ENCODE measurements around the gene COL5A1.

COL5A1 gene

GRCh38 chr9:134885679-134886412 is 244.2 kb downstream of the COL5A1 start:
- no peak for DNase-seq

GRCh38 chr9:134886413-134886913 is 244.9 kb downstream of the COL5A1 start:
- DNase-seq = no peak

DNA sequence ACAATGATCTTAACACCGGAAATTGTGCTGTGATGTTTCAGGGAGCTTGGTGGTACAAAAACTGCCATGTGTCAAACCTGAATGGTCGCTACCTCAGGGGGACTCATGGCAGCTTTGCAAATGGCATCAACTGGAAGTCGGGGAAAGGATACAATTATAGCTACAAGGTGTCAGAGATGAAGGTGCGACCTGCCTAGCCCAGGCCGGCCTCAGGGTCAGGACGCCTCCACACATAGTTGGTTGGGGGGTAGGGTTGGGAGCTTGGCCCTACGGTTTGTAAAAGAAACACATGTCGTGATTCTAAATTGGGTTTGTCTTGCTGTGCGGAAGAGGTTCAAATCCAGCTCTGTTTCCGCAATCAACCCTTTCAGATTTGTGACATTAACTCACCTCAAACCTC is 245.6 kb downstream of the COL5A1 start:
- no peak for DNase-seq

GRCh38 chr9:134887686-134888602 is 246.3 kb downstream of the COL5A1 start:
- no peak for DNase-seq

GRCh38 chr9:134888603-134889190 is 247.1 kb downstream of the COL5A1 start:
- no peak for DNase-seq

- DNase-seq = no peak
Measured at GRCh38 chr9:134889386-134890154, 248.0 kb downstream of the COL5A1 start.

DNA sequence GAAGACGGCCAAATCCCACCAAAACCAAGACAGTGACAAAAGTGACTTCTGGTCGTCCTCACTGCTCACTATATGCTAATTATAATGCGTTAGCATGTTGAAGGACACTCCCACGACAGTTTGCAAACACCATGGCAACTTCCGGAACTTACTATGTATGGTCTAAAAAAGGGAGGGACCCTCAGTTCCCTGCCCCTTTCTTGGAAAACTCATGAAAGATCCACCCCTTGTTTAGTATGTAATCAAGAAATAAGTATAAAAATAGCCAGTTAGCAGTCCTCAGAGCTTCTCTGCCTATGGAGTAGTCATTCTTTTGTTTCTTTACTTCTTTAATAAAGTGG is 248.5 kb downstream of the COL5A1 start:
- DNase-seq = no peak

- DNase-seq = no peak
Measured at GRCh38 chr9:134891053-134891452, 249.4 kb downstream of the COL5A1 start.

- DNase-seq = no peak
Measured at GRCh38 chr9:134891713-134892112, 250.1 kb downstream of the COL5A1 start.

DNA sequence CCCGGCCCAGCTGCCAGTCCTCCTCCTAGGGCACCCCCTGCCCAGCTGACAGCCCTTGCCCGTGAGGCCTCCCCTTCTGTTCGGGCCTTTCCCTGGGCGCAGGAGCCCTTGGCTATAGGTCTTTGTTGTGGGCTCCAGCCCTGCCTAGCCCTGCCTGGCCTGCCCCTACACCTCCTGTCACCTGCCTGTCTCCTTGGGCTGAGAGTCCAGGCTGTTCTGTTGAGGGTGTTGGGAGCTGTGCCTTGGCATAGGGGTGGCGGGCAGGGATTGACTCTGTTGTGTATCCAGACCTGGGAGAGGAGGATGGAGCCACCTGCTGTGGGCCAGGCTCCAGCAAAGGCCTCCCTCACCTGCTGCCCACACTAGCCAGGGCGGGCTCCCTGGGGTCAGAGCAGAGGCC is 250.6 kb downstream of the COL5A1 start:
- DNase-seq = no peak

DNA sequence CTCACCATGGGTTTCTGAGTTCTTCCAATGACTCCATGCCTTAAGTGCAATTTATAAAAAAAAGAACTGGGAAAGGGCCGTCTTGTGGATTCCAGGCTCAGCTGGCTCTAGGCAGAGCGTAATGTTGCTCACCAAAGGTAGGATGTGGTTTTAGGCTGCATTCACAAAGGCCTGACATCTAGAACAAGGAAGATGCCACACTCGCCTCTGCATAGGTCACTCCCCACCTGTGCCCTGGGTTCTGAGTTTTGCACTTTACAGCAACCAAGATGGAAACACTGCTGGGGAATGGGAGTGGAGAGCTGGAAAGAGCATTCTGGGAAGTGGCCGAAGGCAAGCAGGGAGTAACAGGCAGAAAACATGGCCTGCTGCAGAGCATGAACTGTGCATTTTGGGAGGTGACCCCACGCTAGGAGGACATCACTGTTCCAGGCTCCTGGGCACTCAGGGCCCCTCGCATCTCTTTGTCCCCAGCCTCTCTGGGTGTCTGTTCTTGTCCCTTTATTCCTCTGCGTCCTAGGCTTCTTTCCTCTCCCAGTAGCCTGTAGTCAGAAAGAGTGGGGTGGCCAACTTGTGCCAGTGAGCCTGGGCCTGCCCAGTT is 251.3 kb downstream of the COL5A1 start:
- no peak for DNase-seq

Measured in NK-92 treated with Interleukin-12 subunit alpha and Interleukin-12 subunit beta, amount 100 ng/mL, for 24 hours (cell line).